ENCODE measurements around the gene PPP2R5D.
"Not testable (repeated sequence)": the region's sequence is repeated elsewhere in the genome, so short reads cannot be mapped to it uniquely, and the experiment has no call there.

PPP2R5D gene

GRCh38 chr6:42940493-42941045 lies 43.8 kb upstream of the PPP2R5D start:
- Histone ChIP-seq H3K4me3 (ENCODE audit: low read length in 2 of 2) (no peak overlapping the region), H3K9ac (ENCODE audit: low read depth, low read length, poor library complexity) (no peak overlapping the region), H3K4me2 (ENCODE audit: insufficient read depth, low read length, poor library complexity, severe bottlenecking) (peak overlapping the region; percentile 14), H3K36me3 (replicated peaks in 1 of 2; ENCODE audit: control insufficient read depth in 2 of 2, insufficient read depth in 2 of 2, low read length in 2 of 2) (peaks cover 47 to 92% of the 10 kb centered on the region in 2 donors), H3K27me3 (ENCODE audit: control insufficient read depth in 3 of 3, insufficient read depth in 3 of 3, low read depth in 1 of 3, low read length in 3 of 3) (no peaks in the 10 kb centered on the region), H3K4ac (ENCODE audit: low read length) (no peak overlapping the region), H3K79me1 (ENCODE audit: low read depth, low read length) (peaks cover 8% of the 10 kb centered on the region), H2BK5ac (ENCODE audit: low read length) (no peak overlapping the region), H4K8ac (ENCODE audit: low read depth, low read length) (no peak overlapping the region), H2BK15ac (ENCODE audit: low read length) (no peak overlapping the region), H3K27ac (replicated peaks; ENCODE audit: low read length) (no peak overlapping the region), H3K14ac (ENCODE audit: low read length) (no peak overlapping the region), H3K23ac (ENCODE audit: low read depth, low read length, poor library complexity) (no peak overlapping the region), H3K9me3 (replicated peaks in 1 of 2; ENCODE audit: control insufficient read depth in 2 of 2, insufficient read depth in 1 of 2, low read depth in 1 of 2, low read length in 2 of 2) (no peaks in the 10 kb centered on the region), H2BK12ac (ENCODE audit: low read length) (no peak overlapping the region), H3K4me1 (ENCODE audit: control insufficient read depth in 2 of 2, insufficient read depth in 1 of 2, low read depth in 1 of 2, low read length in 2 of 2) (no peaks in the 10 kb centered on the region), H2AFZ (ENCODE audit: low read length) (no peak overlapping the region), H2AK5ac (ENCODE audit: low read depth, low read length) (no peak overlapping the region), H2BK120ac (ENCODE audit: low read depth, low read length) (no peak overlapping the region), H4K91ac (ENCODE audit: low read depth, low read length, poor library complexity) (no peak overlapping the region), H3K18ac (ENCODE audit: low read length) (no peak overlapping the region)
- no peak for DNase-seq (ENCODE audit: low spot score)
- no CpG with 5 or more reads among the region's 6 CpGs for WGBS, 2 donors (ENCODE audit: extremely low coverage in 2 of 2, insufficient read length in 2 of 2, insufficient replicate concordance in 1 of 2)

GRCh38 chr6:42941356-42941755 lies 43.0 kb upstream of the PPP2R5D start:
- not testable (repeated sequence) for H3K4me2 ChIP-seq (ENCODE audit: insufficient read depth, low read length, poor library complexity, severe bottlenecking); H3K27ac ChIP-seq (replicated peaks; ENCODE audit: low read length); H3K4me3 ChIP-seq (ENCODE audit: low read length in 2 of 2); H3K23ac ChIP-seq (ENCODE audit: low read depth, low read length, poor library complexity); H3K79me1 ChIP-seq (ENCODE audit: low read depth, low read length); H2AFZ ChIP-seq (ENCODE audit: low read length); H3K14ac ChIP-seq (ENCODE audit: low read length); H2BK15ac ChIP-seq (ENCODE audit: low read length); H3K27me3 ChIP-seq (ENCODE audit: control insufficient read depth in 3 of 3, insufficient read depth in 3 of 3, low read depth in 1 of 3, low read length in 3 of 3); H2BK120ac ChIP-seq (ENCODE audit: low read depth, low read length); H2AK5ac ChIP-seq (ENCODE audit: low read depth, low read length); H3K9me3 ChIP-seq (replicated peaks in 1 of 2; ENCODE audit: control insufficient read depth in 2 of 2, insufficient read depth in 1 of 2, low read depth in 1 of 2, low read length in 2 of 2); H3K4me1 ChIP-seq (ENCODE audit: control insufficient read depth in 2 of 2, insufficient read depth in 1 of 2, low read depth in 1 of 2, low read length in 2 of 2); DNase-seq (ENCODE audit: low spot score); H2BK5ac ChIP-seq (ENCODE audit: low read length); H4K91ac ChIP-seq (ENCODE audit: low read depth, low read length, poor library complexity); H3K9ac ChIP-seq (ENCODE audit: low read depth, low read length, poor library complexity); H2BK12ac ChIP-seq (ENCODE audit: low read length); H4K8ac ChIP-seq (ENCODE audit: low read depth, low read length); H3K18ac ChIP-seq (ENCODE audit: low read length); H3K4ac ChIP-seq (ENCODE audit: low read length)
- peaks cover 40 to 88% of the 10 kb centered on the region in 2 donors for H3K36me3 ChIP-seq (replicated peaks in 1 of 2; ENCODE audit: control insufficient read depth in 2 of 2, insufficient read depth in 2 of 2, low read length in 2 of 2)
- no CpG with 5 or more reads among the region's 5 CpGs for whole genome bisulfite sequencing, 2 donors (ENCODE audit: extremely low coverage in 2 of 2, insufficient read length in 2 of 2, insufficient replicate concordance in 1 of 2)

- Histone ChIP-seq H4K91ac (ENCODE audit: low read depth, low read length, poor library complexity) (no peak overlapping the region), H3K4me1 (ENCODE audit: control insufficient read depth in 2 of 2, insufficient read depth in 1 of 2, low read depth in 1 of 2, low read length in 2 of 2) (no peaks in the 10 kb centered on the region), H3K14ac (ENCODE audit: low read length) (no peak overlapping the region), H3K18ac (ENCODE audit: low read length) (no peak overlapping the region), H3K27me3 (ENCODE audit: control insufficient read depth in 3 of 3, insufficient read depth in 3 of 3, low read depth in 1 of 3, low read length in 3 of 3) (no peaks in the 10 kb centered on the region), H2BK5ac (ENCODE audit: low read length) (no peak overlapping the region), H2AK5ac (ENCODE audit: low read depth, low read length) (no peak overlapping the region), H3K27ac (replicated peaks; ENCODE audit: low read length) (no peak overlapping the region), H3K4me3 (ENCODE audit: low read length in 2 of 2) (no peak overlapping the region), H3K4ac (ENCODE audit: low read length) (no peak overlapping the region), H3K36me3 (replicated peaks in 1 of 2; ENCODE audit: control insufficient read depth in 2 of 2, insufficient read depth in 2 of 2, low read length in 2 of 2) (peaks cover 32 to 81% of the 10 kb centered on the region in 2 donors), H2AFZ (ENCODE audit: low read length) (no peak overlapping the region), H2BK120ac (ENCODE audit: low read depth, low read length) (no peak overlapping the region), H3K4me2 (ENCODE audit: insufficient read depth, low read length, poor library complexity, severe bottlenecking) (no peak overlapping the region), H3K23ac (ENCODE audit: low read depth, low read length, poor library complexity) (no peak overlapping the region), H3K9me3 (replicated peaks in 1 of 2; ENCODE audit: control insufficient read depth in 2 of 2, insufficient read depth in 1 of 2, low read depth in 1 of 2, low read length in 2 of 2) (no peaks in the 10 kb centered on the region), H2BK12ac (ENCODE audit: low read length) (no peak overlapping the region), H3K9ac (ENCODE audit: low read depth, low read length, poor library complexity) (no peak overlapping the region), H4K8ac (ENCODE audit: low read depth, low read length) (no peak overlapping the region), H2BK15ac (ENCODE audit: low read length) (no peak overlapping the region), H3K79me1 (ENCODE audit: low read depth, low read length) (peaks cover 4% of the 10 kb centered on the region)
- WGBS, 2 donors (ENCODE audit: extremely low coverage in 2 of 2, insufficient read length in 2 of 2, insufficient replicate concordance in 1 of 2): no CpG with 5 or more reads among the region's 7 CpGs
- DNase-seq (ENCODE audit: low spot score): no peak
Observed at GRCh38 chr6:42942444-42942843, 41.9 kb upstream of the PPP2R5D start.

GRCh38 chr6:42947950-42948349 lies 36.4 kb upstream of the PPP2R5D start:
- Histone ChIP-seq H3K23ac (ENCODE audit: low read depth, low read length, poor library complexity) (no peak overlapping the region), H3K27me3 (ENCODE audit: control insufficient read depth in 3 of 3, insufficient read depth in 3 of 3, low read depth in 1 of 3, low read length in 3 of 3) (no peaks in the 10 kb centered on the region), H2BK120ac (ENCODE audit: low read depth, low read length) (no peak overlapping the region), H3K4me3 (ENCODE audit: low read length in 2 of 2) (no peak overlapping the region), H3K9me3 (replicated peaks in 1 of 2; ENCODE audit: control insufficient read depth in 2 of 2, insufficient read depth in 1 of 2, low read depth in 1 of 2, low read length in 2 of 2) (no peaks in the 10 kb centered on the region), H3K9ac (ENCODE audit: low read depth, low read length, poor library complexity) (no peak overlapping the region), H3K36me3 (replicated peaks in 1 of 2; ENCODE audit: control insufficient read depth in 2 of 2, insufficient read depth in 2 of 2, low read length in 2 of 2) (peaks cover 5 to 32% of the 10 kb centered on the region in 2 donors), H2AK5ac (ENCODE audit: low read depth, low read length) (no peak overlapping the region), H3K4me2 (ENCODE audit: insufficient read depth, low read length, poor library complexity, severe bottlenecking) (no peak overlapping the region), H2AFZ (ENCODE audit: low read length) (no peak overlapping the region), H3K79me1 (ENCODE audit: low read depth, low read length) (no peaks in the 10 kb centered on the region), H2BK12ac (ENCODE audit: low read length) (no peak overlapping the region), H4K8ac (ENCODE audit: low read depth, low read length) (no peak overlapping the region), H3K4ac (ENCODE audit: low read length) (no peak overlapping the region), H4K91ac (ENCODE audit: low read depth, low read length, poor library complexity) (no peak overlapping the region), H2BK5ac (ENCODE audit: low read length) (no peak overlapping the region), H3K14ac (ENCODE audit: low read length) (no peak overlapping the region), H3K4me1 (ENCODE audit: control insufficient read depth in 2 of 2, insufficient read depth in 1 of 2, low read depth in 1 of 2, low read length in 2 of 2) (no peaks in the 10 kb centered on the region), H2BK15ac (ENCODE audit: low read length) (no peak overlapping the region), H3K18ac (ENCODE audit: low read length) (no peak overlapping the region), H3K27ac (replicated peaks; ENCODE audit: low read length) (no peak overlapping the region)
- no peak for DNase-seq (ENCODE audit: low spot score)

Measured in neuronal stem cell (in vitro differentiated cells).